Endothelial cell of umbilical vein (primary cell): Measurements from ENCODE around the gene FAM111B.
A peak's percentile ranks its signal among the peaks of the same experiment; 100 is the strongest.

ENCODE experiments used
- CTCF ChIP-seq, 2 donors: IDR thresholded peaks; 1 replicate in 1 of 2; 2 replicates in 1 of 2; pipeline ENCODE4 v1.5.1; 2011; ENCODE audit warnings: low read length in 2 of 2, mild to moderate bottlenecking in 2 of 2, moderate library complexity in 2 of 2, control low read depth in 1 of 2, inconsistent platforms in 1 of 2, low read depth in 1 of 2; ENCODE audit not compliant: insufficient read depth in 1 of 2; ENCODE audit errors: extremely low read depth in 1 of 2
- EZH2 ChIP-seq: IDR thresholded peaks from 2 replicates; pipeline ENCODE4 v1.6.1; 2012; ENCODE audit warnings: borderline replicate concordance, low read depth, mild to moderate bottlenecking, moderate library complexity, low read length, inconsistent platforms; ENCODE audit not compliant: severe bottlenecking
- FOS ChIP-seq: IDR thresholded peaks from 2 replicates; pipeline ENCODE4 v1.6.1; 2011; ENCODE audit warnings: mild to moderate bottlenecking, low read length, moderate library complexity, borderline replicate concordance; ENCODE audit not compliant: insufficient read depth
- JUN ChIP-seq: IDR thresholded peaks from 2 replicates; pipeline ENCODE4 v1.6.1; 2011; ENCODE audit warnings: borderline replicate concordance, low read depth; ENCODE audit not compliant: insufficient read length, insufficient read depth
- MAX ChIP-seq: IDR thresholded peaks from 2 replicates; pipeline ENCODE4 v1.6.1; 2011; ENCODE audit not compliant: insufficient read depth, insufficient read length
- MYC ChIP-seq: IDR thresholded peaks from one replicate; pipeline ENCODE4 v1.6.1; 2011; ENCODE audit warnings: mild to moderate bottlenecking, low read depth, low read length
- POLR2A ChIP-seq: IDR thresholded peaks from 2 replicates; pipeline ENCODE4 v1.6.1; 2012; ENCODE audit warnings: low read depth, mild to moderate bottlenecking, control low read depth, low read length
- POLR2AphosphoS5 ChIP-seq: IDR thresholded peaks from 2 replicates; pipeline ENCODE4 v1.6.1; 2012; ENCODE audit warnings: low read depth, mild to moderate bottlenecking, control low read depth, low read length, moderate library complexity; ENCODE audit not compliant: insufficient read depth

GRCh38 chr11:59135648-59136461, 28.8 kb downstream of the FAM111B start:
- TF ChIP-seq CTCF (IDR thresholded peaks at IDR 0.05; ENCODE audit: extremely low read depth in 1 of 2, insufficient read depth in 1 of 2, low read depth in 1 of 2, low read length in 2 of 2) (peak; percentile 98 to 99), MYC (no peak), POLR2A (no peak), POLR2AphosphoS5 (no peak), MAX (no peak), FOS (no peak), EZH2 (no peak), JUN (no peak)
